Measurements from ENCODE around the gene MLNR. TPM values are rescaled to one million over a fixed set of nuclear protein-coding genes. Genes with fewer than 3 reads are reported as not detected.

Gene MLNR
- total RNA-seq = not detected in 2 replicates

DNA sequence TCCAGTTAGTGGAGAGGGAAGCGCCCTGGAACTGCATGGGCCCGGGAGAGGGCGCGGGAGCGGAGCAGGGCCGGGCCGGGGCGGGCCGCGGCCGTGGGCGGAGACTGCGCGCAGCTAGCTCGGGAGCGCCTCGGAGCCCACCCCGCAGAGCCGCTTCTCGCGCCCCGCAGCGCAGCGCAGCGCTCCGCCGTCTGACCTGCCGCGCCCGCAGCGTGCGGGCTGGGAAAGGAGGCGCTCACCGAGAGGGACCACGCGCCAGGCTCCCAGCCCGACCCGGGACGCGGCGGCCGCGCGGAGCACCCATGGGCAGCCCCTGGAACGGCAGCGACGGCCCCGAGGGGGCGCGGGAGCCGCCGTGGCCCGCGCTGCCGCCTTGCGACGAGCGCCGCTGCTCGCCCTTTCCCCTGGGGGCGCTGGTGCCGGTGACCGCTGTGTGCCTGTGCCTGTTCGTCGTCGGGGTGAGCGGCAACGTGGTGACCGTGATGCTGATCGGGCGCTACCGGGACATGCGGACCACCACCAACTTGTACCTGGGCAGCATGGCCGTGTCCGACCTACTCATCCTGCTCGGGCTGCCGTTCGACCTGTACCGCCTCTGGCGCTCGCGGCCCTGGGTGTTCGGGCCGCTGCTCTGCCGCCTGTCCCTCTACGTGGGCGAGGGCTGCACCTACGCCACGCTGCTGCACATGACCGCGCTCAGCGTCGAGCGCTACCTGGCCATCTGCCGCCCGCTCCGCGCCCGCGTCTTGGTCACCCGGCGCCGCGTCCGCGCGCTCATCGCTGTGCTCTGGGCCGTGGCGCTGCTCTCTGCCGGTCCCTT lies at the start of gene MLNR:
Gene MLNR (plus strand): TSS at position 303 of the 820 bp plus-strand sequence. CDS start 0 bp downstream, at position 303.

GRCh38 chr13:49247643-49248621 lies 27.8 kb downstream of the MLNR start, which contains the start of gene CDADC1:
Gene CDADC1 (plus strand): TSS chr13:49247925. CDS start chr13:49248038, 113 bp downstream.

Other genes starting within 250 kb of the MLNR start
- gene FNDC3A, start 244.4 kb upstream of the MLNR start, total RNA-seq = 69.8 and 97.1 TPM in 2 replicates
- 4.3 and 7.9 TPM in 2 replicates for gene CDADC1, start 27.6 kb downstream of the MLNR start, total RNA-seq
- gene CAB39L, start 223.7 kb downstream of the MLNR start, total RNA-seq = 7.0 and 9.4 TPM in 2 replicates
- 11.7 and 15.1 TPM in 2 replicates for gene SETDB2, start 223.9 kb downstream of the MLNR start, total RNA-seq